ENCODE measurements around the gene GNPTG.
A peak's percentile ranks its signal among the peaks of the same experiment; 100 is the strongest.

GNPTG gene

DNA sequence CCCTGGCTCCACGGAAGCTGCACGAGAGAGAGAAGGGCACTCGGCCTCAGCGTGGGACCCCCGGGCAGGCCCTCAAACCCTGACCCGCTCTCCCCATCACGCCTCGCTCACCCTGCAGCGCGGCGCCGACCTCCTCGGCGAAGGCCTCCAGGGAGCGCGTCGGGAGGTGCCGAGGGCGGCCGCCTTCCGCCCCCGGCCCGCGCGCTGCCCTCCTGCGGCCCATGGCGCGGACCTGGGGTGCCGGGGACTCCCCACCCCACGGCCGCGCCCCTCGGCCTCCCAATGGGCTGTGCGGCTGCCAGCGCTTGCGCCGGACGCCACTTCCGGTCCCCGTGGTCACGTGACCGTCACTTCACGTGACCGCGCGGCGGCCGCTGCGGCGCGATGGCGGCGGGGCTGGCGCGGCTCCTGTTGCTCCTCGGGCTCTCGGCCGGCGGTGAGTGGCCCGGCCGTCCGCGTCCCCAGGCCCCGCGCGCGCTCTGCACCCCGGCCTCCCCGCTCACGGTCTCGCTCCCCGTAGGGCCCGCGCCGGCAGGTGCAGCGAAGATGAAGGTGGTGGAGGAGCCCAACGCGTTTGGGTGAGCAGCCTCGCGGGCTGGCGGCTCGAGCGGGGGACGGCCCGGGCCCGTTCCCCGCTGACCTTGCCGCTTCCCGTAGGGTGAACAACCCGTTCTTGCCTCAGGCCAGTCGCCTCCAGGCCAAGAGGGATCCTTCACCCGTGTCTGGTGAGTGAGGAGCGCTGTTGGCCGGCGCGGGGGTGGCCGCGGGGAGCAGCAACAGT lies at the start of gene GNPTG, which contains the start of gene TSR3:
GNPTG (plus strand) TSS at position 350 of the 781 bp plus-strand sequence; CDS start at position 385, 35 bp downstream.
TSR3 (minus strand) TSS at position 297 of the 781 bp plus-strand sequence; CDS start at position 223, 74 bp downstream.
- peak; percentile 94 for DNase-seq (ENCODE audit: low spot score)

DNA sequence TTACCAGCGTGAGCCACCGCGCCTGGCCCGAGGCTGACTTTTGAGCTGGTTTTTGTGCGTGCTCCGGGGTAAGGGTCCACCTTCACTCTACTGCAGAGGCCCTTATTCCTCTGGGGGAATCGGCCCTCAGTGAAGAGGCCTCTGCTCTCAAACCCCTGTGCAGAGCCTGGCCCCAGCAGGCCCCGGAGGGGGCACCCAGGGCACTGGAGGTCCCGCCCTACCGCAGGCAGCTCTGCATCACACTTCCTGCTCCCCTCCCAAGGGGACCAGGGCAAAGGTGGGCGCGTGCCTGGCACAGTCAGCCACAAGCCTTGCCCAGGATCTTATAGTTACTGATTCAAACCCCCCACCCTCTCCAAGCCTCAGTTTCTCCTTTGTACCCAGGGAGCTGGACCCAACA lies 45.9 kb upstream of the GNPTG start:
- no peak for DNase-seq (ENCODE audit: low spot score)

DNA sequence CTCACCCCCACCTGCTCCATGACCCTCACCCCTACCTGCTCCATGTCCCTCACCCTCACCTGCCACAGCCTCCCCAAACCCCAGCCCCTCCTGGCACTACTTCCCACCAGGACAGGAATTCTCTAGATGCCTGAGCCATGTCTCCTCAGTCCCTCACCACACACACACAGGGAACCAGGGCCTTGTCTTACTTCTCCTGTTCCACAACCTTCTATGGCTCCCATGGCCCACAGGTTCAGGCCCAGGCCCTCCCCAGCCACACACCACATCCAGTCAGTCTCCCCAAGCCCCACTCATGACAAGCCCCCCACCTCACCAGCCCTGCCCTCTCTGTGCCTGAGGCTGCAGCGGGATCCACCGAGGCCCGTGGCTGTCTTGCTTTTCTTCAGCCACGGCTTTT lies 45.4 kb upstream of the GNPTG start:
- DNase-seq (ENCODE audit: low spot score): no peak

DNA sequence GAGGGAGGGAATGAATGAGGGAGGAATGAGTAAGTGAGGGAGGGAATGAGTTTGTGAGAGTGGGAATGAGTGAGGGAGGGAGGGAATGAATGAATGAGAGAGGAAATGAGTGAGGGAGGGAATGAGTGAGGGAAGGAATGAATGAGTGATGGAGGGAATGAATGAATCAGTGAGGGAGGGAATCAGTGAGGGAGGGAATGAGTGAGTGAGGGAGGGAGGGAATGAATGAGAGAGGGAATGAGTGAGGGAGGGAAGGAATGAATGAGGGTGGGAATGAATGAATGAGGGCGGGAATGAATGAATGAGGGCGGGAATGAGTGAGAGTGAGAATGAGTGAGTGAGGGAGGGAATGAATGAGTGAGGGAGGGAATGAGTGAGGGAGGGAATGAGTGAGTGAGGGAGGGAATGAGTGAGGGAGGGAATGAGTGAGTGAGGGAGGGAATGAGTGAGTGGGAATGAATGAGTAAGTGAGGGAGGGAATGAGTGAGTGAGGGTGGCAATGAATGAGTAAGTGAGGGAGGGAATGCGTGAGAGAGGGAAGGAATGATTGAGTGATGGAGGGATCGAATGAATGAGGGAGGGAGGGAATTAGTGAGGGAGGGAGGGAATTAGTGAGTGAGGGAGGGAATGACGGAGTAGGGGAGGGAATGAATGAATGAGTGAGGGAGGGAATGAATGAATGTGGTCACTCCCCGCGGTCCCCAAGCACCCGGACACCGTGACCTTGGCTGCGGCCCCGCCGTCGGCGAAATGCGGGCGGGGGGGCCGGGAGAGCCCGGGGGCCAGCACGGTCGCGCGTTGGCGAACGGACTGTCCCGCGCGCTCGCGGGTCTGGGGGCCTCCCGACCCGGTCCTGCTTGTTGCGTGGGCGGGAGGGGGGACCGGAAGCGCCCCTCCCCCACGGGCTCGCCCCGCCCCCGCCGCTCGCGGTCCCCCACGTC lies 43.4 kb upstream of the GNPTG start:
- DNase-seq (ENCODE audit: low spot score): no peak

DNA sequence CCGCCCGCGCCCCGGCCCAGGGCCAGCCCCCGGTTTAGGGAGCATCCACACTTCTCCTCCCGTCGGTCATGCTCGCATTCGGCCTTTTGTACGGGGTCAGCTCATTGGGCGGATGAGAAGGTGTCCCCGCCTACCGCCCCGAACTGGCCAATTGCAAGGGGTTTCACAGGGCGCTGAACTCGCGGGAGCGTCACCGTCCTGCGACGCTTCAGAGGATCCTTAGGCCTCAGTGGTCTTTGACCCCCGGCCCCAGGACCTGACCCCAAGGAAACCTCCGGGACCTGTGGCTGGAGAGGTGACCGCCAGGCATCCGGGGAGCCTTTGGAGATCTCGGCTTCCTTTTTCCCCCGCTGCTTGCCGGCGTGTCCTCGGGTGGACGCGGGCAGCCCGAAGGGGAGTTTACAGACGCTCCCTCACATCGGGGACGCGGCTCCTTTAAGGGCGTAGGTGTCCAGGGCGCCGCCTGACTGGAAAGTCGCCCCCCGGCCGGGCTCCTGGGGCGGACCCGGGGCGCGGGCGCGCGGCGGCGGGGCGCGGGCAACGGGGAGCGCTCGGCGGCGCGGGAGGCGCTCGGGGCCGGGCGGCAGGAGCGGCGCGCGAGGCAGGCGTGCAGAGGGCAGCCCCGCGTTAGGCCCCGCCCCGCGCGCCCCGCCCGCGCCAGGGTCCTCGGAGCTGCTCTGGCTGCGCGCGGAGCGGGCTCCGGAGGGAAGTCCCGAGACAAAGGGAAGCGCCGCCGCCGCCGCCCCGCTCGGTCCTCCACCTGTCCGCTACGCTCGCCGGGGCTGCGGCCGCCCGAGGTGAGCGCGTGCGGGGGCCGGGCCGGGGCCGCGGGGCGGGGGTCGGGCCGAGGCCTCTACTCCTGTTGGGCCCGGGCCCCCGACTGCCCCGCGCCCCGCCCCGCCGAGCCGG lies 42.5 kb upstream of the GNPTG start, which contains the start of gene UBE2I:
UBE2I (plus strand) TSS at position 660 of the 909 bp plus-strand sequence. CDS start 4,395 bp downstream, outside the sequence.
- peak; percentile 98 for DNase-seq (ENCODE audit: low spot score)

DNA sequence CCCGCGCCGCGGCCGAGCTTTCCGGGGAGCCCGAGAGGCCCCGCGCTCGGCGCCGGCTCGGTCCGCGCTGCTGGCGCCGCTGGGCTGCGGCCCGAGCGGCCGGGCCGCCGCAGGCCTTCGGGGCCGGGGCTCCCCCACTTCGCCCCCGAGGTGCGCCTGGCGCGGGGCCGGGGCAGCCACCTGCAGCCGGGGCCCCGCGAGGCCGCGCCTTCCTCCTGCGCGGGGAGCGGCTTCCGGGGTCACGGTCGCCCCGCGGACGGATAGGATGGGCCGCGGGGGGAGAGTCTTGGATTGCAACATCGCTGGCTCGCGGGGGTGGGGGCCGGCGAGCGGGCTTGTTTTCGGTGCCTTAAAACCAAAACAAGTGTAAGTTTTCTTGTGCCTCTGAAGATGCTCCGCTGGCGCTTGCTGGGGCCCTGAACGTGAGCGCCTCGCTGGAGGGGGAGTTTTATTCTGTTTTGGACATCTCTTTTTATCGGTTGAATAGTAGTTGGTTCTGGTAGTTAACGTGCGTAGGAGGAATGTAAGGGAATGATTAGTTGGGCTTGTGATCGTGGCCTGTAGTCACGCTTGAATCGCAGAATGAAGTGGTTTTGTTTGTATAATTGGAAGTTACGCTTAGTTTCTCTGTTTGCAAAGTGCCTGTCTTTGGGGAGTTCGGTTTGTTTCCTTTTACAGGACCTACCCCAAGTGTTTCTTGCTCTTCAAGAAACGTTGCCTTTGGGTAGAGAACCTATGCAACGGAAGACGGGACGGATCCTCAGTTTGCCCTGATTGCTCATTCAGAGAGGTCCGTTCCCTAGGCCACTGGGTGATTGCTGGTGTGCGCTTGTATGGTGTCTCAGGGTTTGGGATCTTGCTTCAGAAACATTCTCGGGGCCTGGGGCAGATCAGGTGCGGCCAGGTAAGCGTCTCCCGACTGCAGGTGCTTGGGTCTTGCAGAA lies 41.6 kb upstream of the GNPTG start:
- peak; percentile 65 for DNase-seq (ENCODE audit: low spot score)

DNA sequence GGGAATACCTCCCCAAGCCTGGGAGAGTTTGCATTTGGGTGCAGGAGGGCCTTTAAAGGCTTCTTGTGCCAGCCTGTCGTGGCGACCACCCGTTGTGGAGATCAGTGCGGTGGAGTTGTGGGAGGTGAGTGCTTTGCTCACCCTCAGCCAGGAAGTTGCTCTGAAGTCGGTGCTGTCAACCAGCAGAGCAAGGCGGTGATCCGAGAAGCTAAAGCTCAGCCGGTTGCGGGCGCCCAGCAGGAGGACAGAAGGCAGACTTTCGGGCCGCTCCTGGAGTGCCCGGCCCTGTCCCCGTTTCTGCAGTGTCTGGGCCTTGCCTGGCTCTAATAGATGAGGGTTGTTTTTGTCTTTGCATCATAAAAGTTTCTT lies 40.9 kb upstream of the GNPTG start:
- DNase-seq (ENCODE audit: low spot score): no peak

DNA sequence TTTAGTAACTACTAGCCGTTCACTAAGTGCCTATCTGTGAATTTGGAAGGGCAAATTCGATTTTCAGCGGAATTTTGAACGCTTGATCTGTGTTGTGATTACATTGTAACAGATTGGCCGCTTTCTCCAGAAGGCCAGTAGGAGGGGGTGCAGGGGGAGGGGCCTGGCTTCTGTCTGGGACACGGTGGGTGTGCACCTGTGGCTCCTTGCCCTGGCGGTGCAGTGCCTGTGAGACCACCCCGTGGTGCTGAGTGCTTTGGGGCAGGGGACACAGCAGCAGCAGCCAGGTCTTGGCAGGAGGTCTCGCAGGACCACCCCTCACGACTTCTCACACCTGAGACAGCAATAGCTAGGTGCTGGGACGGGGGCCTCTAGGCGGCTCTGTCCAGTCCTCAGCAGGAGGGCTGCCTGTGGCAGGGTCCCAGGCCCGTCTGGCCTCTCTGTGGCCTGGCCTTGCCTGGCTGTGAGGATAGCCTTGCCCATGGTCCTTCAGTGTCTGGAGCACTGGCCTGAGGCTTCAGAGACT lies 40.5 kb upstream of the GNPTG start:
- DNase-seq (ENCODE audit: low spot score): no peak

DNA sequence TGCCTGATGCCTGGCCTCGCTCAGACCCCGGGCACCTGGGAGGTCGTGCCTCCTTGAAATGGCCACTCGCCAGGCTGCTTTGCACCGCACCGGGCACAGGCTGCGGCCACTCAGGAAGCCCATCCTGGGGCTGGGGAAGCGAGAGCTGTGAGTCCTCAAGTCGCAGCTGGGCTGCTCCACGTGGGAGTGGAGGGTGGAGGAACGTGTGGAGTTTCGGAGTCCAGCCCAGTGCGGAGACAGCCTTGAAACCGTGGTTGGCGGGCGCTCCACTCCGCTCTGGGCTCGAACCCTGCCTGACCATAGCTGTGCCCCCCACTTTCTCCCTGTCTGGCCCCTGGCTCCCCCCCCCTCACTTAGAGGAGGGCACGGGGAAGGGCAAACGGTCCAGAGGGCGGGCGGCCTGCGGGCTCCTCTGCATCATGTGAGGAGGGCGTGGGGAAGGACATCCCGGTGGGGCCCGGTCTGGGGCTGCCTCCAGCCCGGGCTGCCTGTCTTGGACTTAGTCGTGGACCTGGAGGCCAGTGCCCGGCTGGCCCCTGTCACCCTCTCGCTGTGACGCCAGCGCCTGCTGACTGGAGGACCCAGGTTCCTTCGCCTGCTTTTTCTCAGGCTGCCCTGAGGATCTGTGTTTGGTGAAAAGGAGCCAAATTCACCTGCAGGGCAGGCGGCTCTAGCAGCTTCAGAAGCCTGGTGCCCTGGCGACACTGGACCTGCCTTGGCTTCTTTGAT lies 39.8 kb upstream of the GNPTG start:
- DNase-seq (ENCODE audit: low spot score): no peak

DNA sequence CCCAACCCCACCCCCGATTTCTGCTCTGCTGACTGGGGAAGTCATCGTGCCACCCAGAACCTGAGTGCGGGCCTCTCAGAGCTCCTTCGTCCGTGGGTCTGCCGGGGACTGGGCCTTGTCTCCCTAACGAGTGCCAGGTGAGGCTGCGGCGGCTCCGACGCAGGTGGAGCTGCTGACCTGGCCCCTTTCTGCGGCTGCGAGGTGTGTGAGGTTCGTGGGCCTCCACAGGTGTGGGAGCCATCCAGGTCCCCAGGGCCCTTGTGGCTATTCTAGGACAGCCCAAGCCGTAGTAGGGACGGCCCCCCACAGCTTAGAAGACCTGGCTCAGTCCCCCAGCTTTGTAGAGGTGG lies 39.3 kb upstream of the GNPTG start:
- DNase-seq (ENCODE audit: low spot score): no peak

DNA sequence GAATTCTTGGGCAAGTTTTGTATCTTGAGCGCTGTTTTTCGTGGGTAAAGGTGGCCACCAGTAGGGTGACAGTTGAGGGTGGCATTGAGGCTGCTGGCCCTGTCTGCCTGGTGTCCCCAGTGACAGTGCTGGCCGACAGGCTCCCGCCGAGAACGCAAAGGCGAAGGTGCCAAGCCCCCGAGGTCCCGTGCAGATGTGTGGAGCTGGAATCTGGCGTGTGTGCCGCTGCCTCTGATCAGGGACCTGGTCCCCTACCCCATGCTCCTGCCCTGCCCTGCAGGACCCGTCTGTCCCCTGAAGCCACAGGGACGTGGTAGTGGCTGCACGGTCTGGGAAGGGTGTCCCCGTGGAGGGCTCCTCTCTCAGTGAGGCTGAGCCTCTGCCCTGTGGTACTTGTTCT lies 38.8 kb upstream of the GNPTG start:
- DNase-seq (ENCODE audit: low spot score): no peak

DNA sequence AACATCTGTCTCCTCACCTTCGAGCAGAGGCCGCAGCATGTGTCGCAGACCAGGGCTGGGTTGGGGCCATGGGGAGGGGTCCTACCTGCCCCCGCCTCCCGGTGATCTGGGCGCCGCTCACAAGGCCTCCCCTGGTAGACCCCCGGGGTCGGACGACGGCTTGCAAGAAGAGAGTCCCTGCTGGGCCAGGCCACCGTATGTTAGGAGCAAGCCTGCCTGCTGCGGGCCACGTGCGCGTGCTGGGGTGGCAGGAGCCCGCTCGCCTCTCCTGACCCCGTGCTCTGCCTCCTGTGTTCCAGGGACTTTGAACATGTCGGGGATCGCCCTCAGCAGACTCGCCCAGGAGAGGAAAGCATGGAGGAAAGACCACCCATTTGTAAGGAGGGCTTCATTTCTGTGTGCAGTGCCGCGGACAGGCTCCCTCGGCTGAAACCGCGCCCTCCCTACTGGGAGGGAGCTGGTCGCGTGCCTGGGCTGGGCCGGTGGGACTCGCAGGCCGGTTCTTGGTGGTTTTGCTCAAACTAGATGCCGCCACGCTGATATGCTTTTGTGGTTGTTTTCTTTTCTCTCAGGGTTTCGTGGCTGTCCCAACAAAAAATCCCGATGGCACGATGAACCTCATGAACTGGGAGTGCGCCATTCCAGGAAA lies 37.9 kb upstream of the GNPTG start:
- DNase-seq (ENCODE audit: low spot score): no peak

DNA sequence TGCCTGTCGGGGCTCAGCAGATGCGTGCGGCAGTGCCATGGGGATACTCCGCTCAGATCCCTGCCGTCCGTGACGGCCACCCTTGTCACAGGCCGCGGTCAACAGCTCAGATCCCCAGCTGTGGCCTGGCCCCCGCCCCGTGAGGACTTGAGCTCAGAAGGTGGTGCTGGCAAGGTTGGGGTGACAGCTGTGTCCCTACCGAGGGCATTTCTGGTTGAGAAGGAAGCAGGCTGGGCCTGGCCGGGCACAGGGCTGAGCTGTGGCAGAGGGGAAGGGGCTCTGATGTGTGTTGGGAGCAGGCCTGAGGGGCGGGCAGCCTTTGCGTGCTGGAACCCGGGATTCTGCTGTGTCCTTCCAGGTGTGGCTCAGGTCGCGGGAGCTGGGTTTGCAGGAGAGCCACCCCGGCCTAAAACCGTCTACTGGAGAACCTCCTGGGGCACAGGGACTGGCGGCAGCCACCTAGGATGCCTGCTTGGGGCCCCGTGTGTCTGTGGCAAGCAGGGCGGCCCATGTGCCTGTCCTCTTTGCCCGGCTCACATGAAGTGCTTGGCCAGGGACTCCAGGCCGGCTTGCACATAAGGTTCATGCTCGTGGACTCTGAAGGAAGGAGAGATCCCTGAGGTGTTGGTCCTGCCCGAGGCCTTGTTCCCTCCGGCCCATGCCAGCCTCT lies 37.2 kb upstream of the GNPTG start:
- DNase-seq (ENCODE audit: low spot score): no peak

DNA sequence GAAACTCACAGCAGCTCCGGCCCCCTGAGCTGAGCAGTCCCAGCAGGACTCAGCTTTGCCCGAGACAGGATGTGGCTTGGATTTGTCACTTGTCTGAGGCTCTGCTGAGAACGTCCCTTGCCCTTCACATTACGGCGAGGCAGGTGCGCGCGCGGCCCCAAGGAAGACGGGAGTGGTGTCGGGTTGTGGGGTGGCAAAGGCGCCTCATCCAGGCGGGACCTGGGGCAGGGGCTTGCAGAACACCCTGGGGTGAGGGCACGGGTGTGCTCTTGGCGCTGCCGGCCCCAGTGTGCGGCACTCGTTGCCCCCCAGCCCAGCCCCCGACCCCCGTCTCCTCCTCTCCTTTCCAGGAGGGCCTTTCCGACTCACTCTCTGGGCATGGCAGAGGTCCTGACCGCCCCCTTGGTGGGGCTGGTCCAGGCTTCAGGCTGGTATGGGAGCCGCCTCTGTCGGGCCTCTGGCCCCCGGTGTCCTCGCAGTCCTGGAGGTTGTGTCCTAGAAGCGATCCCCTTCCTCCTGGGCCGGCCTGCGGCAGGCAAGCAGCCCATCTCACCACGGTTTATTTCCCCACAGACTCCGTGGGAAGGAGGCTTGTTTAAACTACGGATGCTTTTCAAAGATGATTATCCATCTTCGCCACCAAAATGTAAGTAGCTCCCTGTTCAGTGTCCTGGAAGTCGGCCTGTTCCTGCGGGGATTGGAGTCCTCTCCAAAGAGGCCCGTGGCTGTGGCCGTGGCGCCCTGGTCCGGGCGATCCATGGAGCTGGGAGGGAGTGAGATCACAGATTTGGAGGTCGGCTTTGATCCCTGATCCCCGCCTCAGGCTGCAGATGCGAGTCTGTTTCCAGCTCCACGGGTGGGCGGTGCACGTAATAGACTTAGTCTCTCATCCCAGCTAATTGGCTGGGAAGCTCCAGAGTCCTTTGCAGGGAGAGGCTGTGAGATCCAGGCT lies 36.4 kb upstream of the GNPTG start:
- DNase-seq (ENCODE audit: low spot score): no peak

DNA sequence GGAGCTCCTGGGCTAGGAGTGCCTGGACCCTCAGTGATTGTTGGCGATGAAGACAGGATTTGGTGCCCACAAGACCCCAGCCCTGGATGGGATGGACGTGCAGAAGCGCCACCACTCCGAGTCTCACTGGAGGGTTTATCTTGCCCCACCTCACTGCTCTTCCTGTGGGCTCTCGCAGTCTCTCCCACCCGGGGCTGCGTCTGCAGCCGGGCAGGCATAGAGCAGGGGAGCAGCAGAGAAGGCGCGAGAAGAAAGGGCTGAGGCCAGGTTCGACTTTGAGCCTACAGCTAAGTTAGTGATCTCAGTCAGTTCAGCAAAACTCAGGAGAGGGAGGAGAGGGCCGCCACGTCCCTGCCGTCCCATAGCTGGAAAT lies 35.7 kb upstream of the GNPTG start:
- DNase-seq (ENCODE audit: low spot score): no peak

DNA sequence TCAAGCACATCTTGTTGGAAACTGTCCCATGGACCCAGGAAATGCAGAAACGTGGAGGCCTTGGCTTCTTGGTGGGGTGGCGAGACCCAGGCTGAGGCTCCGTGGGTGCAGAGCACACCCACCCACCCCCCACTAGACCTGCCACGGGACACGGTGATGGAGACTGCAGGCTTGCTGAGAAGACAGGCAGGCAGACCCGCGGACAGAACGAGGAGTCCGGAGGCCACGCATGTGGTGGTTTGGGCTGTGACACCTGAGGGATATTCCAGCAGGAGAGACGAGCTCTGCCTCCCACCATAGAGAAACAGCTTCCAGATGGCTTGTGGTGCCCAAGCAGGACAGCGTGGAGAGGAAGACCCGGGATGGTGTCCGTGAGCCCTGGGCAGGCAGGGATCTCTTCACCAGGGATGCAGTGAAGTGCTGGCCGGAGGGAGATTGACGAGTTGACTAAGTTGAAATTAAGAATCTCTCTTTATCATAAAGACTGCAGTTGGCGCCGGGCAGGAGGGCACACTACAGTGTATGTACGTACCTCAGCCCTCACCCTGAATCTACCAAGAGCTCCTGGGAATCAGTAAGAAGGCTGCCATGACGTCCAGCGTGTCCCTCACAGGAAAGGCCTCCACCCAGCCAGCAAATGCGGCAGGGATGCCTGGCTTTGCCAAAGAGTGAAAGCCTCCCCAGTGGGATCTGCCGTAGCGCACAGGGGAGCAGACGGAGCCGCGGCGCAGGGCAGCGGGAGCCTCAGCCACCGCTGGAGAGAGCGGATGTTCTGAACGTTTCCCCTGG lies 34.1 kb upstream of the GNPTG start:
- no peak for DNase-seq (ENCODE audit: low spot score)

DNA sequence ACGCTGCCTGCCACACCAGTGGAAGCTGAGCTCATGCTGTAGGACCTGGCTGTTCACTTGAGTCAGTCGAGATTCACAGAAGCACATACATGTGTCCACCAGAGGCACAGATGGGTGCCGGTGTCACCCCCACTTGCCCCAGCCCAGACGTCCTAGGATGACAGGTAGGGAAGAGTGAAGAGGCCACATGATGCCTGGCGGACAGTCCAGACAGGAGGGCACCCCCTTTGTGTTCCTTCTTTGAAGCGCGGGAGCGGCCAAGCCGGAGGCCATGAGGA lies 33.5 kb upstream of the GNPTG start:
- no peak for DNase-seq (ENCODE audit: low spot score)
